ENCODE measurements around the gene GLYATL1B. TPM values are rescaled to one million over a fixed set of nuclear protein-coding genes. Genes with fewer than 3 reads are reported as not detected.
"Not testable (repeated sequence)": the region's sequence is repeated elsewhere in the genome, so short reads cannot be mapped to it uniquely, and the experiment has no call there.

GLYATL1B gene
- total RNA-seq, 1 experiment from 2014 or later, result not detected

DNA sequence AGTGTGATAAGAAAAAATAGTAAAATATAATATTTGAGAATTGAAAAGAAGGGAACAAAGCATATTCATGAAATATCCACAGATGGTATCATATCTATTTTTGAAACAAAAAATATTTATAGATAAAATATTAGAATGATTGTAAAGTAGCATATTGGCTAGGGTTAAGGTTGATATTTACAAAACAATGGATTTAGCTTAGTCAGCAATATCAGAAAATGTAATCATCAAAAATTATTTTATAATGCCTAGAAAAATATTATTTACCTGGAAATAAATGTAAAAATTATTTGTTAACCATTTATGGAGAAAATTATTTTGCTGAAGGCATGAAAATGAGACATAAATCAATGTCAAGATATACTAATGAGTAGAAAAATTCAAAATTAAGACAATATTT, 33.7 kb downstream of the GLYATL1B start:
- no peaks in the 10 kb centered on the region for H3K4me1 ChIP-seq (ENCODE audit: control insufficient read depth, insufficient read depth, low read length)
- H3K27me3 ChIP-seq (ENCODE audit: control insufficient read depth, insufficient read depth, low read length), result no peaks in the 10 kb centered on the region
- no peak overlapping the region for H3K27ac ChIP-seq (ENCODE audit: low read length)
- peaks cover 2% of the 10 kb centered on the region; the same call in 1 of the 2 replicates for H3K36me3 ChIP-seq (ENCODE audit: control insufficient read depth, insufficient read depth, low read length)
- intact Hi-C loops (cut with micrococcal nuclease; ENCODE audit: unreplicated experiment) (no loop called here), in situ Hi-C loops (cut with HindIII; ENCODE audit: low pct_unique_long_range_greater_than_20kb, low sequenced_read_pairs) (no loop called here)
- no peak overlapping the region for H3K4me3 ChIP-seq (ENCODE audit: low read depth in 2 of 2, low read length in 2 of 2)
- TF ChIP-seq SIN3A (IDR thresholded peaks at IDR 0.05; ENCODE audit: borderline replicate concordance, insufficient read depth, low read depth, low read length) (no peak), REST (IDR thresholded peaks at IDR 0.05; ENCODE audit: insufficient read depth in 1 of 2, low read depth in 2 of 2, low read length in 1 of 2) (no peak), TCF7L2 (IDR thresholded peaks at IDR 0.05; ENCODE audit: low read depth, low read length) (no peak), POLR2AphosphoS5 (IDR thresholded peaks at IDR 0.05; ENCODE audit: low read depth, low read length) (no peak)
- TF ChIP-seq, protein P1, sequence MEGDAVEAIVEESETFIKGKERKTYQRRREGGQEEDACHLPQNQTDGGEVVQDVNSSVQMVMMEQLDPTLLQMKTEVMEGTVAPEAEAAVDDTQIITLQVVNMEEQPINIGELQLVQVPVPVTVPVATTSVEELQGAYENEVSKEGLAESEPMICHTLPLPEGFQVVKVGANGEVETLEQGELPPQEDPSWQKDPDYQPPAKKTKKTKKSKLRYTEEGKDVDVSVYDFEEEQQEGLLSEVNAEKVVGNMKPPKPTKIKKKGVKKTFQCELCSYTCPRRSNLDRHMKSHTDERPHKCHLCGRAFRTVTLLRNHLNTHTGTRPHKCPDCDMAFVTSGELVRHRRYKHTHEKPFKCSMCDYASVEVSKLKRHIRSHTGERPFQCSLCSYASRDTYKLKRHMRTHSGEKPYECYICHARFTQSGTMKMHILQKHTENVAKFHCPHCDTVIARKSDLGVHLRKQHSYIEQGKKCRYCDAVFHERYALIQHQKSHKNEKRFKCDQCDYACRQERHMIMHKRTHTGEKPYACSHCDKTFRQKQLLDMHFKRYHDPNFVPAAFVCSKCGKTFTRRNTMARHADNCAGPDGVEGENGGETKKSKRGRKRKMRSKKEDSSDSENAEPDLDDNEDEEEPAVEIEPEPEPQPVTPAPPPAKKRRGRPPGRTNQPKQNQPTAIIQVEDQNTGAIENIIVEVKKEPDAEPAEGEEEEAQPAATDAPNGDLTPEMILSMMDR (IDR thresholded peaks at IDR 0.05), result no peak
- no TSS peak for BruUV-seq (replicated peaks)
- no peak for DNase-seq (ENCODE audit: low read depth, low spot score)
- ChIA-PET CTCF (no interaction called here), POLR2A (no interaction called here)
- peaks cover 13% of the 10 kb centered on the region; the same call in 1 of the 2 replicates for H3K9me3 ChIP-seq (ENCODE audit: control insufficient read depth, insufficient read depth, low read depth, low read length)
- no peak for ATAC-seq

GRCh38 chr11:59135648-59136461, 49.7 kb downstream of the GLYATL1B start:
- peak overlapping the region; percentile 12 to 26; a peak in 3 of 4 replicates for H3K4me3 ChIP-seq (ENCODE audit: low read depth in 2 of 2, low read length in 2 of 2)
- TF ChIP-seq REST (IDR thresholded peaks at IDR 0.05; ENCODE audit: insufficient read depth in 1 of 2, low read depth in 2 of 2, low read length in 1 of 2), result no peak
- TF ChIP-seq TCF7L2 (IDR thresholded peaks at IDR 0.05; ENCODE audit: low read depth, low read length), result no peak
- TF ChIP-seq POLR2AphosphoS5 (IDR thresholded peaks at IDR 0.05; ENCODE audit: low read depth, low read length), result no peak
- no peak for TF ChIP-seq SIN3A (IDR thresholded peaks at IDR 0.05; ENCODE audit: borderline replicate concordance, insufficient read depth, low read depth, low read length)
- TF ChIP-seq, protein P1 (IDR thresholded peaks at IDR 0.05), result peak; percentile 99
- peak; percentile 100 for ATAC-seq
- no peaks in the 10 kb centered on the region for H3K4me1 ChIP-seq (ENCODE audit: control insufficient read depth, insufficient read depth, low read length)
- no peak overlapping the region; the same call in 1 of the 2 replicates for H3K27ac ChIP-seq (ENCODE audit: low read length)
- in situ Hi-C loops (cut with HindIII; ENCODE audit: low pct_unique_long_range_greater_than_20kb, low sequenced_read_pairs) (no loop called here), intact Hi-C loops (cut with micrococcal nuclease; ENCODE audit: unreplicated experiment) (loop anchor here (5.0 kb wide), 1 partner anchor 79 kb away; no protein-coding TSS in a partner anchor)
- DNase-seq (ENCODE audit: low read depth, low spot score), result no peak
- H3K36me3 ChIP-seq (ENCODE audit: control insufficient read depth, insufficient read depth, low read length), result no peaks in the 10 kb centered on the region
- H3K9me3 ChIP-seq (ENCODE audit: control insufficient read depth, insufficient read depth, low read depth, low read length), result 0 out of 2 replicates have a peak, but pooled peaks cover 4% of the 10 kb centered on the region
- no peaks in the 10 kb centered on the region for H3K27me3 ChIP-seq (ENCODE audit: control insufficient read depth, insufficient read depth, low read length)
- POLR2A ChIA-PET, result no interaction called here
- no TSS peak for BruUV-seq (replicated peaks)
- CTCF ChIA-PET, result interaction anchor here (0.5 to 1.6 kb wide), 6 partner anchors 8 to 278 kb away, joined by 3 to 8 read pairs (median 4); no protein-coding TSS in a partner anchor

- CTCF ChIA-PET, result interaction anchor here (1.2 to 1.6 kb wide), 2 partner anchors 22 to 30 kb away, joined by 6 to 8 read pairs; no protein-coding TSS in a partner anchor
- ATAC-seq; in situ Hi-C loops (cut with HindIII; ENCODE audit: low pct_unique_long_range_greater_than_20kb, low sequenced_read_pairs); H3K27ac ChIP-seq (ENCODE audit: low read length); POLR2A ChIA-PET; H3K4me1 ChIP-seq (ENCODE audit: control insufficient read depth, insufficient read depth, low read length); BruUV-seq (replicated peaks); H3K4me3 ChIP-seq (ENCODE audit: low read depth in 2 of 2, low read length in 2 of 2); H3K27me3 ChIP-seq (ENCODE audit: control insufficient read depth, insufficient read depth, low read length); H3K9me3 ChIP-seq (ENCODE audit: control insufficient read depth, insufficient read depth, low read depth, low read length); DNase-seq (ENCODE audit: low read depth, low spot score); H3K36me3 ChIP-seq (ENCODE audit: control insufficient read depth, insufficient read depth, low read length): not testable (repeated sequence)
- intact Hi-C loops (cut with micrococcal nuclease; ENCODE audit: unreplicated experiment), result loop anchor here (5.0 kb wide), 1 partner anchor 79 kb away; no protein-coding TSS in a partner anchor
Observed at GRCh38 chr11:59136551-59136950, 50.4 kb downstream of the GLYATL1B start.

Measured in Panc1 (cell line).